Natural killer cell treated with Interleukin-12 subunit alpha and Interleukin-12 subunit beta and Interleukin-15 and Interleukin-18, amount 100 ng/mL, for 72 hours (primary cell): ENCODE results near the gene PLCL2. TPM values are rescaled to one million over a fixed set of nuclear protein-coding genes. Genes with fewer than 3 reads are reported as not detected.

Experiments used
- ATAC-seq, 2 donors: fragments of 150-1000 bp; cut with Tn5 transposase in 1 of 2; sonication (Bioruptor Pico), chemical (Tn5 transposase) in 1 of 2; 2 replicates each; pipeline ENCODE4 v1.10.0; 2021
- DNase-seq: peaks from one replicate; pipeline ENCODE4 v3.0.0; 2022; ENCODE audit warnings: low spot score
- H3K27ac Mint-ChIP-seq, 2 donors: 1 replicate in 1 of 2; 2 replicates in 1 of 2; pipeline ENCODE4 v1.8.0; 2022; ENCODE audit warnings: mixed read lengths in 2 of 2, mild to moderate bottlenecking in 1 of 2, moderate library complexity in 1 of 2
- H3K27me3 Mint-ChIP-seq, 2 donors: 1 replicate in 1 of 2; 2 replicates in 1 of 2; pipeline ENCODE4 v1.8.0; 2022; ENCODE audit warnings: mixed read lengths in 2 of 2
- H3K36me3 Mint-ChIP-seq: one replicate; pipeline ENCODE4 v1.8.0; 2022; ENCODE audit warnings: mixed read lengths
- H3K4me1 Mint-ChIP-seq, 2 donors: 1 replicate in 1 of 2; 2 replicates in 1 of 2; pipeline ENCODE4 v1.8.0; 2022; ENCODE audit warnings: low read depth in 2 of 2, mixed read lengths in 2 of 2, mild to moderate bottlenecking in 1 of 2
- H3K4me3 Mint-ChIP-seq: one replicate; pipeline ENCODE4 v1.8.0; 2022; ENCODE audit warnings: mixed read lengths
- H3K9me3 Mint-ChIP-seq: 2 replicates; pipeline ENCODE4 v1.8.0; 2022; ENCODE audit warnings: mixed read lengths
- total RNA-seq, 2 donors: library from RNA; stranded (reverse); gene quantifications; one replicate each; pipeline ENCODE4 v1.2.3, GENCODE V29; 2022

Gene PLCL2
- total RNA-seq, 2 donors from 2014 or later, result 12.5 to 17.2 TPM

- Mint-ChIP-seq H3K27ac (peak overlapping the region; percentile 87 to 97), H3K4me3 (no peak overlapping the region), H3K9me3 (no peaks in the 10 kb centered on the region)
Observed at GRCh38 chr3:16890597-16891333, 6.0 kb downstream of the PLCL2 start.

GRCh38 chr3:16893618-16894200, 9.0 kb downstream of the PLCL2 start:
- Mint-ChIP-seq H3K36me3 (no peaks in the 10 kb centered on the region), H3K4me3 (no peak overlapping the region), H3K9me3 (no peaks in the 10 kb centered on the region), H3K27me3 (no peaks in the 10 kb centered on the region), H3K27ac (no peak overlapping the region), H3K4me1 (peaks cover 69 to 83% of the 10 kb centered on the region in 2 donors)
- ATAC-seq (no peak), DNase-seq (no peak)

More at GRCh38 chr3:16890597-16891333, 6.0 kb downstream of the PLCL2 start:
- no peak for DNase-seq
- Mint-ChIP-seq H3K36me3 (no peaks in the 10 kb centered on the region), H3K27me3 (no peaks in the 10 kb centered on the region), H3K4me1 (peaks cover 69 to 83% of the 10 kb centered on the region in 2 donors)
- ATAC-seq, result no peak

- Mint-ChIP-seq H3K4me3 (no peak overlapping the region), H3K27ac (peak overlapping the region in 1 of 2 donors; percentile 76), H3K27me3 (no peaks in the 10 kb centered on the region), H3K9me3 (no peaks in the 10 kb centered on the region), H3K4me1 (peaks cover 70 to 83% of the 10 kb centered on the region in 2 donors), H3K36me3 (no peaks in the 10 kb centered on the region)
- DNase-seq (no peak), ATAC-seq (no peak)
Observed at GRCh38 chr3:16896094-16896627, 11.4 kb downstream of the PLCL2 start.

GRCh38 chr3:16896820-16897219, 12.1 kb downstream of the PLCL2 start:
- no peaks in the 10 kb centered on the region for H3K9me3 Mint-ChIP-seq
- no peaks in the 10 kb centered on the region for H3K36me3 Mint-ChIP-seq
- peaks cover 70 to 83% of the 10 kb centered on the region in 2 donors for H3K4me1 Mint-ChIP-seq
- no peaks in the 10 kb centered on the region for H3K27me3 Mint-ChIP-seq
- DNase-seq (no peak), ATAC-seq (no peak)
- no peak overlapping the region for H3K4me3 Mint-ChIP-seq
- H3K27ac Mint-ChIP-seq, result peak overlapping the region in 1 of 2 donors; percentile 76

GRCh38 chr3:16897254-16897926, 12.6 kb downstream of the PLCL2 start:
- Mint-ChIP-seq H3K4me3 (peak overlapping the region; percentile 2), H3K36me3 (no peaks in the 10 kb centered on the region), H3K9me3 (no peaks in the 10 kb centered on the region), H3K4me1 (peaks cover 73 to 85% of the 10 kb centered on the region in 2 donors), H3K27ac (peak overlapping the region; percentile 21 to 76), H3K27me3 (no peaks in the 10 kb centered on the region)
- ATAC-seq (peak in 1 of 2 donors; percentile 48), DNase-seq (no peak)

- Mint-ChIP-seq H3K27ac (peak overlapping the region; percentile 21 to 76), H3K36me3 (no peaks in the 10 kb centered on the region)
Observed at GRCh38 chr3:16898595-16899395, 14.0 kb downstream of the PLCL2 start.

GRCh38 chr3:16899919-16900318, 15.2 kb downstream of the PLCL2 start:
- H3K4me1 Mint-ChIP-seq, result peaks cover 88 to 96% of the 10 kb centered on the region in 2 donors
- ATAC-seq (no peak), DNase-seq (no peak)
- H3K27ac Mint-ChIP-seq, result peak overlapping the region in 1 of 2 donors; percentile 46
- H3K27me3 Mint-ChIP-seq, result no peaks in the 10 kb centered on the region
- H3K4me3 Mint-ChIP-seq, result no peak overlapping the region
- no peaks in the 10 kb centered on the region for H3K36me3 Mint-ChIP-seq
- no peaks in the 10 kb centered on the region for H3K9me3 Mint-ChIP-seq

More at GRCh38 chr3:16898595-16899395, 14.0 kb downstream of the PLCL2 start:
- no peak for DNase-seq
- H3K27me3 Mint-ChIP-seq, result no peaks in the 10 kb centered on the region
- H3K4me3 Mint-ChIP-seq, result no peak overlapping the region
- no peaks in the 10 kb centered on the region for H3K9me3 Mint-ChIP-seq
- H3K4me1 Mint-ChIP-seq, result peaks cover 80 to 85% of the 10 kb centered on the region in 2 donors
- ATAC-seq, result peak in 1 of 2 donors; percentile 54

- H3K27me3 Mint-ChIP-seq, result no peaks in the 10 kb centered on the region
- peak overlapping the region; percentile 15 to 46 for H3K27ac Mint-ChIP-seq
- peaks cover 88 to 96% of the 10 kb centered on the region in 2 donors for H3K4me1 Mint-ChIP-seq
- ATAC-seq, result no peak
- no peaks in the 10 kb centered on the region for H3K9me3 Mint-ChIP-seq
- H3K36me3 Mint-ChIP-seq, result no peaks in the 10 kb centered on the region
- peak overlapping the region; percentile 49 for H3K4me3 Mint-ChIP-seq
- no peak for DNase-seq
Observed at GRCh38 chr3:16900779-16901440, 16.2 kb downstream of the PLCL2 start.

GRCh38 chr3:16904423-16905417, 20.0 kb downstream of the PLCL2 start:
- peak; percentile 70 to 89 for ATAC-seq
- peak overlapping the region; percentile 72 for H3K4me3 Mint-ChIP-seq
- H3K27ac Mint-ChIP-seq, result peak overlapping the region; percentile 40 to 61

GRCh38 chr3:16905704-16906103, 20.9 kb downstream of the PLCL2 start:
- H3K27ac Mint-ChIP-seq, result no peak overlapping the region
- no peaks in the 10 kb centered on the region for H3K36me3 Mint-ChIP-seq
- H3K27me3 Mint-ChIP-seq, result no peaks in the 10 kb centered on the region
- ATAC-seq (no peak), DNase-seq (no peak)
- H3K4me1 Mint-ChIP-seq, result peaks cover 62 to 76% of the 10 kb centered on the region in 2 donors
- H3K9me3 Mint-ChIP-seq, result no peaks in the 10 kb centered on the region
- H3K4me3 Mint-ChIP-seq, result no peak overlapping the region

More at GRCh38 chr3:16904423-16905417, 20.0 kb downstream of the PLCL2 start:
- DNase-seq, result peak; percentile 77
- no peaks in the 10 kb centered on the region for H3K27me3 Mint-ChIP-seq
- no peaks in the 10 kb centered on the region for H3K9me3 Mint-ChIP-seq
- no peaks in the 10 kb centered on the region for H3K36me3 Mint-ChIP-seq
- H3K4me1 Mint-ChIP-seq, result peaks cover 59 to 76% of the 10 kb centered on the region in 2 donors

GRCh38 chr3:16906682-16907081, 21.9 kb downstream of the PLCL2 start:
- H3K27ac Mint-ChIP-seq, result peak overlapping the region in 1 of 2 donors; percentile 14
- DNase-seq (no peak), ATAC-seq (no peak)
- H3K9me3 Mint-ChIP-seq, result no peaks in the 10 kb centered on the region
- H3K27me3 Mint-ChIP-seq, result no peaks in the 10 kb centered on the region
- peaks cover 54 to 68% of the 10 kb centered on the region in 2 donors for H3K4me1 Mint-ChIP-seq
- H3K4me3 Mint-ChIP-seq, result peak overlapping the region; percentile 42
- H3K36me3 Mint-ChIP-seq, result no peaks in the 10 kb centered on the region

- no peaks in the 10 kb centered on the region for H3K36me3 Mint-ChIP-seq
- no peaks in the 10 kb centered on the region for H3K27me3 Mint-ChIP-seq
- peaks cover 49 to 62% of the 10 kb centered on the region in 2 donors for H3K4me1 Mint-ChIP-seq
- H3K4me3 Mint-ChIP-seq, result peak overlapping the region; percentile 42
- peak overlapping the region in 1 of 2 donors; percentile 14 for H3K27ac Mint-ChIP-seq
- DNase-seq, result no peak
- H3K9me3 Mint-ChIP-seq, result no peaks in the 10 kb centered on the region
- ATAC-seq, result peak; percentile 70 to 81
Observed at GRCh38 chr3:16907243-16907642, 22.5 kb downstream of the PLCL2 start.
